Right lobe of liver (tissue), 6 donors: Measurements from ENCODE around the gene POLR1F. TPM values are rescaled to one million over a fixed set of nuclear protein-coding genes. Genes with fewer than 3 reads are reported as not detected.
"Not testable (repeated sequence)": the region's sequence is repeated elsewhere in the genome, so short reads cannot be mapped to it uniquely, and the experiment has no call there.

Source experiments
- ATAC-seq, 4 donors: fragments of 200-7000 bp; cut with Tn5 transposase; one replicate each; pipeline ENCODE4 v1.9.1; 2020; ENCODE audit warnings: mild to moderate bottlenecking in 4 of 4, moderate library complexity in 4 of 4
- DNase-seq, 3 donors: peaks; one replicate each; pipeline ENCODE4 v3.0.0-alpha.2; 2020
- H3K27ac ChIP-seq, 3 donors: fragments of 200-600 bp; one replicate each; pipeline ENCODE4 v1.8.0; 2022
- H3K27me3 ChIP-seq, 2 donors: fragments of 200-600 bp; one replicate each; pipeline ENCODE4 v1.8.0; 2022
- H3K36me3 ChIP-seq, 4 donors: fragments of 200-600 bp; sonication (generic) in 1 of 4; one replicate each; pipeline versions ENCODE4 v1.5.1 to v1.8.0; 2017 to 2022; ENCODE audit warnings: control low read depth in 1 of 4
- H3K4me1 ChIP-seq, 4 donors: fragments of 200-600 bp; sonication (generic) in 1 of 4; one replicate each; pipeline versions ENCODE4 v1.5.1 to v1.8.0; 2017 to 2022; ENCODE audit warnings: control low read depth in 1 of 4
- H3K4me3 ChIP-seq, 3 donors: fragments of 200-600 bp; one replicate each; pipeline ENCODE4 v1.8.0; 2022
- H3K9me3 ChIP-seq, 4 donors: fragments of 200-600 bp; sonication (generic) in 1 of 4; one replicate each; pipeline versions ENCODE4 v1.5.1 to v1.8.0; 2017 to 2022; ENCODE audit warnings: control low read depth in 1 of 4
- CTCF ChIP-seq, 4 donors: fragments of 200-600 bp in 3 of 4; fragments of 450-650 bp in 1 of 4; IDR thresholded peaks; one replicate each; pipeline versions ENCODE4 v1.5.1 to v1.8.0; 2016 to 2022; ENCODE audit warnings: antibody characterized with exemption in 4 of 4, mild to moderate bottlenecking in 2 of 4
- POLR2A ChIP-seq: fragments of 450-650 bp; IDR thresholded peaks from one replicate; pipeline ENCODE4 v1.6.1; 2017; ENCODE audit warnings: antibody characterized with exemption, mild to moderate bottlenecking
- WGBS: methylation state at CpG from one replicate; pipeline ENCODE4 v1.1.6; 2018; ENCODE audit warnings: low coverage, low lambda C conversion rate; ENCODE audit not compliant: insufficient coverage; ENCODE audit errors: missing lambda C conversion rate; 5-methylcytosine and 5-hydroxymethylcytosine counted together
- intact Hi-C, 2 donors: fragments of 100-400 bp; cut with DNase I; formaldehyde crosslinking; loops; one replicate each; pipeline versions ENCODE4 v1.11.2 to v1.14.1; 2022
- total RNA-seq, 6 experiments: library from RNA; depleted of rRNA in 2 of 6; stranded (reverse); fragments of >200 nt in 2 of 6; fragmentation: NEBNext Ultra II Directional in 3 of 6; extraction: Animal tissue kit (Norgen Biotek cat#: 25700) in 3 of 6; gene quantifications; one replicate each; pipeline versions ENCODE4 v1.1.0 to v1.2.4, GENCODE V29; 2016 to 2023
- donor health status: DM: no; HTN: yes; CAD: no.
- donor health status: DM: no; HTN: no; CAD: no.
- donor health status: DM: no; HTN: no; CAD: no.
- donor health status: DM: no; HTN: yes; CAD: no.
- donor health status: DM: no; HTN: yes; CAD: no.

Gene POLR1F
- total RNA-seq, 6 experiments from 2014 or later, result 2.9 to 10.1 (median 6.2) TPM

GRCh38 chr7:19692111-19692828, 16.6 kb downstream of the POLR1F start:
- peak in 1 of 4 donors; percentile 31 for ATAC-seq
- no peaks in the 10 kb centered on the region for H3K27me3 ChIP-seq
- peak in 1 of 3 donors; percentile 48 for DNase-seq
- H3K27ac ChIP-seq, result no peak overlapping the region
- intact Hi-C loops, result no loop called here
- H3K4me1 ChIP-seq, result no peaks in the 10 kb centered on the region
- no peaks in the 10 kb centered on the region for H3K36me3 ChIP-seq
- H3K9me3 ChIP-seq, result no peaks in the 10 kb centered on the region
- WGBS, result 83% methylated on average over 2 of the region's 26 CpGs
- no peak for TF ChIP-seq CTCF (IDR thresholded peaks at IDR 0.05)
- no peak for TF ChIP-seq POLR2A
- H3K4me3 ChIP-seq, result no peak overlapping the region

GRCh38 chr7:19690736-19691135, 18.1 kb downstream of the POLR1F start:
- Histone ChIP-seq H3K9me3 (no peaks in the 10 kb centered on the region), H3K36me3 (no peaks in the 10 kb centered on the region), H3K4me1 (no peaks in the 10 kb centered on the region), H3K27ac (no peak overlapping the region), H3K27me3 (no peaks in the 10 kb centered on the region), H3K4me3 (no peak overlapping the region)
- intact Hi-C loops, result no loop called here
- 0% methylated on average over 1 of the region's 1 CpG for WGBS
- TF ChIP-seq POLR2A (no peak), CTCF (IDR thresholded peaks at IDR 0.05) (no peak)
- ATAC-seq, result no peak
- DNase-seq, result no peak

GRCh38 chr7:19689130-19689529, 19.7 kb downstream of the POLR1F start:
- H3K4me1 ChIP-seq, H3K27me3 ChIP-seq, intact Hi-C loops, H3K9me3 ChIP-seq, H3K27ac ChIP-seq, ATAC-seq, DNase-seq, H3K4me3 ChIP-seq, H3K36me3 ChIP-seq: not testable (repeated sequence)
- 64% methylated on average over 10 of the region's 12 CpGs for WGBS

GRCh38 chr7:19681596-19681995, 27.2 kb downstream of the POLR1F start:
- intact Hi-C loops, result no loop called here
- H3K27ac ChIP-seq, result no peak overlapping the region
- no peaks in the 10 kb centered on the region for H3K27me3 ChIP-seq
- no peak for ATAC-seq
- H3K4me1 ChIP-seq, result no peaks in the 10 kb centered on the region
- 82% methylated on average over 5 of the region's 5 CpGs for WGBS
- H3K36me3 ChIP-seq, result no peaks in the 10 kb centered on the region
- no peaks in the 10 kb centered on the region for H3K9me3 ChIP-seq
- TF ChIP-seq CTCF (IDR thresholded peaks at IDR 0.05), result no peak
- TF ChIP-seq POLR2A, result no peak
- H3K4me3 ChIP-seq, result no peak overlapping the region
- DNase-seq, result no peak

- TF ChIP-seq POLR2A (no peak), CTCF (IDR thresholded peaks at IDR 0.05) (no peak)
- H3K9me3 ChIP-seq, result no peaks in the 10 kb centered on the region
- H3K4me1 ChIP-seq, result no peaks in the 10 kb centered on the region
- intact Hi-C loops, result no loop called here
- ATAC-seq (no peak), DNase-seq (no peak)
- H3K27ac ChIP-seq, result no peak overlapping the region
- H3K36me3 ChIP-seq, result no peaks in the 10 kb centered on the region
- no peaks in the 10 kb centered on the region for H3K27me3 ChIP-seq
- 25% methylated on average over 2 of the region's 2 CpGs for WGBS
- H3K4me3 ChIP-seq, result no peak overlapping the region
Measured at GRCh38 chr7:19677180-19677579, 31.7 kb downstream of the POLR1F start.
